Stimulated activated CD4-positive, alpha-beta T cell treated with anti-CD3 and anti-CD28 coated beads, Interleukin-1b, Interleukin-23, amount 100 ng/mL, for 48 hours (primary cell): ENCODE results near the gene CTNNA2.
"Not testable (repeated sequence)": the region's sequence is repeated elsewhere in the genome, so short reads cannot be mapped to it uniquely, and the experiment has no call there.

Source experiments
- DNase-seq: peaks from one replicate; pipeline ENCODE4 v3.0.0-alpha.2; 2020

Gene CTNNA2

DNA sequence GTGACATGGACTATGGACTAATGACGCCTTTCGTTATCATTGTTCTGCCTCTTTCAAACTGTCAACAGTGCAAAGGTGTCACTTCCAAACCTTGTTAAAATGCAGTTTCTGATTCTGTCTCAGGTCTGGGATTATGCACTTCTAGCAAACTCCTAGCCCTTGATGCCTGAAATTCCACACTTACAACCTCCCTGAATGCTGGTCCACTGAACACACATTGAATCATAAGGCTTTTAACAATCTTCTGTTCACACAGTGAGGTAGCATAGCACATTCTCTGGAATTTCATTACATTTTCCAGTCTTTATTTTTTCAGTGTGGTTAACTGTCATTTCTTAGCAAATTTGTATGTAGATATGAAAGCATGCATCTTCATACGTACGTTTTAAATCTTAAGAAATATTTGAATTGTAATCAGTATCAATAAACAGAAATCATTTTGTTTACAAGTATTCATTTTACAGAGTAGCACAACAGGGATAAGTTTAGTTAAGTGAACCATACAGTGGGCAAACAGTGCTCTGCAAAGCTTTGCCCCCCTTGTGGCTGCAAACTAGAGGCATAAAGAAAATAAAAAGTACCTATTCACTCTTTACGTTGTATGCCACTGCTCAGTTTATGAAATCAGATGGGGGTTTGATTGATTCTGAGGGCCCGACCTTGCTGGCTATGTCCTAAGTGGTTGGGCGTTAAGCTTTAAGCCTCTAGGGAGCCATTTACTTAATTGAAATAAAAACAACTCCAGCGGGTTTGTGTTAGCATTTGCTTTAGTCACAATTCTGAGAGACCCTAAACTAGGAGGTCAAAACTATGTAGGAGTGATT, 540.9 kb downstream of the CTNNA2 start:
- DNase-seq = no peak

DNA sequence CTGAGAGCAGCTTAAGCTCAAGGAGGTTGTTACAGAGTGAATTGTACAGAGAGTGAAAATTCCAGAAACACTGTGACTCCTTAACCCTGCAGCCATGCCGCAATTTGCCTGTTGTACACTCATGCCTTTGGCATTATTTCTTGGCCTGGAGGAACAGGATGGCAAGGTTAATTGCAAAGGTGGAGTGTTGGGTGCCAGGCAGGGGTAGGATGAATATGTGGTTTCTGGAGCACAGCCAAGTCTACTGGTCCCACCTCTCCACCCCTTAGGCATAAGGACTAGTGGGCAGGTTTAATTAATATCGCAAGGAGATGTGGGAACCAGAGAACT, 541.5 kb downstream of the CTNNA2 start:
- DNase-seq = no peak

DNA sequence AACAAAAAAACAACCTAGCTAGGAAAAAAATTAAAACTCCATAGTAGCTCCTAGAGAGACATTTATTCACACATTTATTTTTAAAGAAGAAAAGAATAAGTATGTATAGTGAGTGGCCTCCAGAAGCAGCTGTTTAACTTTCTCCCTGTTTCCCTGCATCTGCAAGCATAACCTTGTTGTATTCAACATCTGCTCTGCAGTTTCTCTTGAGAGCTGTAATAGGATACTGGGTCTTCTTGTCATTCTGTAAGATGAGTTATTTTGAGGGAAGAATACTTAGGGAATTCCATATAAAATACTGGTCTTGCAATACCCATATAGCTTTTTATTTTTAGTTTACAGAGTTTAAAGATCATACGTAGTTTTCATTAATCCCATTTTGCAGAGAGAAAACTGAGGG, 545.1 kb downstream of the CTNNA2 start:
- no peak for DNase-seq

DNA sequence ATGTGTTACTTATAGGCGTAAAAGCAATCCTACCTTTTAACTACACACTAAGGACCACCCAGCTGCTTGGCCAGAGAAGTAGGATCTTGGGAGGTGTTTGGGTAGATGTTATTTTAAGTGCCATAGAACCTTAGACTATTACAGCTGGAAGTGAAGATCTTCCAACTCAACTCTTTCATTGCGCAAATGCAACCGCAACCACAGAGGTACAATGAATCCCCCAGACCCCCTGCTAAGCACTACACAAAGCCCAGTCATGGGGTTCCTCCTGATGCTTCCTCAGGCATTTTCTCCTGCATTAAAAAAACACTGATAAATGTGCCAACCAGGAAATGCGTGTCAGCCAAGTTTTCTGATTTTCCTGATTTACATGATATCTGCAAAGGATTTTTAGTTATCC, 545.7 kb downstream of the CTNNA2 start:
- DNase-seq = no peak

DNA sequence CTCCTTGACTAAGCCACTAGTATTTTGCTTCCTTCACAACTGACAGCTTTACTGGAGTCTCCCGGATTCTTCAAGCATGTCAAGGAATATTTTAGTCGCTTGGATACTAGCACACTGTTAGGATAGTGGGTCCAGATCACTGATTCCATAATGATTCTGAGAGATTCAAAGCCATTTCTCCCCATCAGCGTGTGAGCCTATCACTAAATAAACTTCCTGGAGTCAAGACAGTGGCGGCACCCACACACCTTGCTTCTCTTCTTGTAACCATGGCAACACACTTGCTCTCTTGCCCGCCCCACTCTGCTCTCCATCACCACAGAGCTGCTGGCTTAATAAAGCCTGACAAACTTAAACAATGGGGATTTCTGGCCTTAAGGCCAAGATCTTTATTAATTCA, 546.6 kb downstream of the CTNNA2 start:
- DNase-seq = no peak

DNA sequence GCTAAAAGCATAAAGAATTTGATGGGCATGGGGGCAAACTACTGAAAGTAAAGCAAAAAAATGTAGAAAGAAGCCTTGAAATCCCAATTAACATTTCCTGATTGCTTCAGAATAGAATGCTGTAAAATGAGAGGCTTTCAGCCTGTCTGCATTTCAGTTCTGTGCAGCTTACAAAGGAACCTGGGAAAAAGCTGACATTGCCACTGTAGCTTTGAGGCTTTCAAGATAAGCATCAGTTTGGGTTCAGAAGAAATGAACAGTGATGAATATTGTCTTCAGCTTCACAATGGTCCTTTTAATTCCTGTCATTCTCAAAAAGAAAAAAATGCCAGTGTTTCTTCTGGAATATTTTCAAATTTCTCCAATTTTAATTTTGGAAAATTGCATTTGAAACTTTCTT, 549.0 kb downstream of the CTNNA2 start:
- DNase-seq = no peak

DNA sequence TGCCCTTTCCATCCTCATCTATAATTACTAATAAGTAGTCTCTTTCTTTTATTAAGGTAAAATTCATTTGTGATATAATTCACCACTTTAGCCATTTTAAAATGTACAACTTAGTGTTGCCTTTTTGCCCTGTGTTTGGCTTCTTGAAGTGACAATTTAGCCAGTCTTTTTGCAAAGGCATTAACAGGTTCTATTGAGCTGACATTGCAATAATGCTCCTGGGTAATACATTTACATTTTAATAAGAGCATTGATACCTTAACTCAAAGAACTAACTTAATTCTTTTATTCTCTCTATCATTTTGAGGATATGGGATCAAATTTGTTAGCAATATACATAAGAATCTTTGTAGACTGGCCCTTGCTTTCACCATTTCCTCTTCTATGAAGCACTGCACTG, 549.4 kb downstream of the CTNNA2 start:
- DNase-seq = no peak

DNA sequence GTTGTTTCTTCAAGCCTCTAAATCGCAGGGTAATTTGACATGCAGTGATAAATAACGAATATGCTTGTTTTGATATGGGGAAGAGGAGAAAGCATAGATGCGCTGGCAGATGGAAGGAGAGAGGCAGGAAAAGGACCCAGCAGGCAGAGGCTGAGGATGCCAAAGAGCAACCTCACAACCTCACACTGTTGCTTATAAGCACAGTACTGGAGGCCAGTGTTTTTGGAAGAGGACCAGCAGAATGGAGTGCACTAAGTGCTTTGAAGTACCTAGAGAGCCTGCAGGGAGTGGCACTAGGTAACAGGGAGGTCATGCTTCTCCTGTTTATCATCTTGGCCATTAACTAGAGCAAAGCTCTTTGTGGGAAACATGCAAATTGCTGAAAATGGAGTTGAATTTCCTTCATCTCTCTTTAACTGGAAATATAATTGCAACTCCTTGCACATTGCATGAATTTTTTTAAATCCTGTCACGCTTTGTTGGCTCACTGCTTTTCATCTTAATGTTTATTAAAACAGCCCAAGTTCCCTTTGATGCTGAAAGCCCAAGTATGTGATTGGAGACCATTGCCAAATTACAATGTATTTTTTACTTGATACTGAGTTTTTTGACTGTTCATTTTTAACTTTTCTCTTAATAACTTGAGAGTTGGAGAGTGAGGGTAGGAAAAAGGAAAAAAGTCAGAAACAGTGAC, 555.3 kb downstream of the CTNNA2 start:
- DNase-seq = no peak

DNA sequence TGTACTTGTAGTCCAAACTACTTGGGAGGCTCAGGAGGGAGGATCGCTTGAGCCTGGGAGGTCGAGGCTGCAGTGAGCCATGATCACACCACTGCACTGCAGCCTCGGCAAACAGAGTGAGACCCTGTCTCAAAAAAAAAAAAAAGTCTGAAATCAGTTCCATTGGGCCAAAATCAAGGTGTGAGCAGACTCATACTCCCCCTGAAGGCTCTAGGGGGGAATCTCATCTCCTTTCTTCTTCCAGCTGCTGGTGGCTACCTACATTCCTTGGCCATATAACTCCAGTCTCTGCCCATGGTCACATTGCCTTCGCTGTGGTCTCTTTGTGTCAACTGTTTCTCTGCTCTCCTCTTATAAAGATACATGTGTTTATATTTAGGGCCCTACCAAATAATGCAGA, 557.7 kb downstream of the CTNNA2 start:
- DNase-seq = no peak

DNA sequence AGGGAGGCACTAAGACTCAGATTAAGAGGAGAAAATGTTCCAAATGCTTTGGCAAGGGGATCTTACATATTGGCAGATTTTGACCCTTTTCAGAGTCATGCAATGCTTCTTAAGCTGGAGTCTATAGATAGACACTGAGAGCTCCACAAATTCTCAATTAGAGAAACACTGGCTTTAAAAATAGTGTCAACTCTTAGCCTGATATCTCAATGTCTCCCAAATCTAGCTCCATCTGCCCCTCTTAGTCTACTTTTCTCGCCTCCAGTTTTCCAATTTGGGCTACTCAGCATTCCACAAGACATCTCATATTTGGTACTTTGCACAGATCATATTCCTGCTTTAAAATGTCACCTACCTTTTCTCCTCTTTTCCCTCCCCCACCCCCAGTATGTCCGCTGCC, 559.1 kb downstream of the CTNNA2 start:
- no peak for DNase-seq

DNA sequence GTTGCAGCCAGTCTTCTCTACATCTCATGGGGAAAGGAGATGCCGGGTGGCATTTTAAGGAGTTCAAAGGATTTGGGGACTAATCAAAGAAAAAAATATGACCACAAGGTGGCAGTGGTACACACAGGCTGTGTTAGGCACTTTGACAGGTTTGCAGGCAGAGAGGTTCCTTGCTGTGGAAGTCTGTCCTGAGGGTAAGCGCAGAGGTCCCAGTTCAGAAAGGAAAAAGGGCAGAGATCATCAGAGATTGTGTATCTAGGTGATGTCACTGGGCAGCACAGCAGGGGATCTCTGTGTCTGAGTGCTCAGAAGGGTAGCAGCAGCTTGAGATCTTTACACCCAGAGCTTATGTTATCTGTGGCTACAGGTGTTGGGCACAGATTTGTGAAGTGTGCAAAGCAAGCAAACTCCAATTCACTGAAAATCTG, 560.3 kb downstream of the CTNNA2 start:
- no peak for DNase-seq

DNA sequence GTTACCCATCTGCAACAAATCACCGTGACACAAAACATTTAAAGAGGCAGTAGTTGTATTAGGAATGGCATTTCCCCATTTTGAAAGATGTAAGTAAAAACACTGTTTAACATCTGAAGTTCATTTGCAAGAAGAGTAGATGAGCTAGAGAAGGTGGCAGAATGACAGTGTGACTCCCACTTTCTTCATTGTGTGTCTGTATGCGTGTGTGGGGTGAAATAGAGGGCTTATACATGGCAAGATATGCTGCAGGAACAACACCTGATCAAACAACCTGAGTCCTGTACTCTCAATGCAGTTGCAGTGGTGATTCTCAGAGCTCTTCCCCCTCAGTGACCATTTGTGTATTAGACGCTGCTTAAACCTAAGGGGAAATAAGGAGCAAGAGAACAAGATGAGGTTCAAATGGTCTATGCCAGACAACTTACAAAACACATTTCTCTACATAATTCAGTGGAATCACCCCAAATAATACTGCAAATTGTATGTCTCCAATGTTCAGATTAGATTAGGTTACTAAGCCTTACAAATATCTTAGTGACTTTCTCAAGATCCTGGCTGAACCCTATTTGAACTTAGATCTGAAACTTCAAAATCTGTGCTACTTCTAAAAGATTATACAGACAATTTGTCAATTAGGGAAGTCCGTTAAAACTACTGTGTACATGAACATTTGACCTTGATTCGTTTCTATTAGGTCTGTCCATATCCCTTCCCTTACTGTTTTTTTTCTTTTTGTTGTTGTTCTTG, 561.6 kb downstream of the CTNNA2 start:
- no peak for DNase-seq

DNA sequence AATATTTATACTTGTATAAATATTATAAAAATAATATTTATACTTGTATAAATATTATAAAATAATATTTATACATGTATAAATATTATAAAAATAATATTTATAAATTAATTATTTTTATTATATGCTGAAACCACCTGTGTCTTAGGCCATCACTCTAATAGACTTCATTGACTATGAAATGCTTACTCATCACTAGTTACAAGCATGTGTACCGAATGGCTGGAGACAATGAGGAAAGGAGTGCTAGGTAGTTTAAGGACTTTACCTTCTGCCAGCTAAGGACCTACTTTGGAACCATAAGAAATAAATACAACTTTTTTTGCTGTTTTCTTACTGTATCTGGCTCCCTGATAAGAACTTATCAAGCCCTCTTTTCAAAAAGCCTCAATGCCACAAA, 562.9 kb downstream of the CTNNA2 start:
- no peak for DNase-seq

DNA sequence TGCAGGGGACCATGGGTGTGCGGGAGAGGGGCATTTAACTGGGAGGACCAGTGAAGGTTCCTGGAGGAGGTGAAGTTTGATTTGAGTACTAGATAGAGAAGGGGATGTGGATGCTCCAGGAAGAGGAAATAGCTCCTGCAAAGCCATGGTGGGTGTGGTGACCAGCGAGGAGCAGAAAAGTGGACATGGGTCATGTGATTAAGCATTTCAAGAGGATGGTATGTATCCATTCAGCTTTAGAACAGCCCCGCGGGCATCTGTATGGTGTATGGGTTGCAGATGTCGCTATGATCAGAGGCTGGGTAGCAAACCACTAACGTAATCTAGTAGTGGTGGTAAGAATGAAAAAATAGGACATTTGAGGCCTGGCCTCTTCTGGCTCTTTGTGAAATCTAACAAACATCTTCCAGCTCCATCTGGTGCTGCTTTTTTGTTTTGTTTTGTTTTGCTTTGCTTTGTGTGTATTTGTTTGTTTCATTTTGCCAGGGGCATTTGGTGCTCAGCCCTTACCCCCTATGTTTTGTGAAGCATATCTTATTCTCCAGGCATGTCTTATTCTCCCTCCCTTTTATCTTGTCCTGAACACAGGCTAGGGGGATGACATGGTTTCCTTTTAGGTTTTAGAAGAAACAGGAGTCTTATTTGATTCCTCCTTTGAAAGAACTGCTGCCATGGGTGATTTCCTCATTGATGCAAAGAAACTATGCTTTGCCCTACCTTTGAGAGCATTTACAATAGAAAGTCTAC, 565.6 kb downstream of the CTNNA2 start:
- no peak for DNase-seq

DNA sequence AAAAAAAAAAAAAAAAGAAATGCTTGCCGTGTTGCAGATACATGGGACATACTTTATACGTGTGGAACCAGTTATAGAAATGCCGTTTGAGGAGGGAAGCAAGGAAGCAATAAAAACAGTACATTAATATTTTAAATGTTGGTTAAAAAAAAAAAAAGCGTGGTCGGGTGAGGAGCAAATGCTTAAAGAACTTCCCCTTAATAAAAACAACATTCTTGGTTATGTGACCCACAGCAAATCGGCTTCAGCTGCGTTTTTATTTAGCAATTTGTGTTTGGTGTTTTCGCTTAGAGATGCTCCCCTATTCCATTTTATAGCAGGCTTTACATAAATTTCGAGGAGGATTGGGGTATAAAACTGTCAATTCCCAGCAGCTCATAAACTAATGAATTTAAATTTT, 568.1 kb downstream of the CTNNA2 start:
- no peak for DNase-seq

DNA sequence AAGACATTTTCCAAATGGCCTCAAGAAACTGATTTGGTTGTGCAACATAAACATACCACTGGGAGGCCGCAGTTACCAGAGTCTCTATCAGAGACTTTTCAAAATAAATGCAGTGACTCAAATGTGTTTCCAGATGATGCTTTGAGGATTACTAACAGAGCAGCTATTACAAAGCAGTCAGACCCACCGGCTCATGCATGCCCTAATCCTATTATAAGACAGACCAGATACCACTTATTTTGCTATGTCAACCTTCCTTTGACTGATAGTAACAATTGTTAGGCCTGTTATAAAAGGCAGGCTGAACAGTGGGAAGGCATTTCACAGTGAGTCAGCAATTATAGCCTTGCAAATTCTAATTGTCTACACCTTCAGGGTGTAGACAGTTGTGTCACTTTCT, 574.0 kb downstream of the CTNNA2 start:
- DNase-seq = no peak

DNA sequence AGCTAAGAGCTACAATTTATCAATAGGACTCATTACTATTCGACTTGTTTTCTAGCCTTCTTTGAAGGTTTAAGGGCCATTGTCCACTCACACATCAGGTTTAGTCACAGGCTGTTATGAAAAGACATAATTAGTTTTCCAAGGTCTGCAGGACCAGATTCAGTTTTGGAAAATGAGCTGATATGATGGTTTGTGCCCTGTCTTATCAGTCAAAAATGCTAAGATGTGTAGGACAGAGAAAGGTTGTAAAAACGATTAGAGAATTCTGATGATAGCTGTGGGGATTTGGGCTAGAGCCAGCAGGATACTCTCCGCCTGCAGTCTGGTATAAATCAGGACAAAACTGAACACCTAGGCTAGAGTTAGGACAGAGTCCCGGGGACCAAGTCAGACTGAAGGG, 578.4 kb downstream of the CTNNA2 start:
- no peak for DNase-seq

DNA sequence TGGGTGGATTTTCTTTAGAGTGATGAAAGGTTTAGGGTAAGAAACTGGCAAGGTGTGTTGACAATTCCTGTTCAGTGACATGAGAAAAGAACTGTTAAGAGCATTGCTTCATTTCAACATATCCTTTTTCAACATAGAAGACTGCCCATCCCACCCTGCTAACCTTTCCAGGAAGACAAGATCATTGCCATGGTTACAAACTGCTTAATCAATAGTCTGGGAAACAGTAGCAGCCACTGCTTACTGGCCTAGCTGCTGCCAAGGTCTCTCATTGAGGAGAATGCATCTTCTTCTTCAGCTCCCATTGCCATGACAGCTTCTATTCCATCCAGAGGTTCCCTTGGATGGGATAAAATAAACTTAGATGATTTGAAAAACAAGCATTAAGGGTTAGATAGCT, 579.6 kb downstream of the CTNNA2 start:
- DNase-seq = no peak

DNA sequence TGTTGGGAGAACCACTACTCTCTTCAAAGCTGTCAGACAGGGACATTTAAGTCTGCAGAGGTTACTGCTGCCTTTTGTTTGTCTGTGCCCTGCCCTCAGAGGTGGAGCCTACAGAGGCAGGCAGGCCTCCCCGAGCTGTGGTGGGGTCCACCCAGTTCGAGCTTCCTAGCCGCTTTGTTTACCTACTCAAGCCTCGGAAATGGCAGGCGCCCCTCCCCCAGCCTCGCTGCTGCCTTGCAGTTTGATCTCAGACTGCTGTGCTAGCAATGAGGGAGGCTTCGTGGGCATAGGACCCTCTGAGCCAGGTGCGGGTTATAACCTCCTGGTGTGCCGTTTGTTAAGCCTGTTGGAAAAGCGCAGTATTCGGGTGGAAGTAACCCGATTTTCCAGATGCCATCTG, 585.7 kb downstream of the CTNNA2 start:
- not testable (repeated sequence) for DNase-seq

DNA sequence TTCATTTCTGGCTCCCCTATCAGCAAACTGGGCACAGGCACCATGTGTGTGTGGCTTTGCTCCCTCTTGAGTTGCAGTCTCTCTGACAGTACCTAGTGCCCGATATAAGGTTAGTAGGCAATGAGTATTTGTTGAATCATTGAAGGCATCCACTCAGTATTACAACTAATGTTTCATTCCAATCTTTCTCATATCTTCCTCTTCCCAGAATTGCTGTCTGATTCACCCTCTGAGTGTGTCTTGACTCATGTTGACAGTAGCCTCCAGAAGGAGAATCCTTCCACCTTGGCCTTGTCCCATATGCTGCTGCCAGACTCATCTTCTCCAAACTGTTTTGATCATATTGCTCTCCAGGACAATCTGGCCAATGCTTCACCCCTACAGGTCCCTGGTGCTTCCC, 589.2 kb downstream of the CTNNA2 start:
- no peak for DNase-seq

DNA sequence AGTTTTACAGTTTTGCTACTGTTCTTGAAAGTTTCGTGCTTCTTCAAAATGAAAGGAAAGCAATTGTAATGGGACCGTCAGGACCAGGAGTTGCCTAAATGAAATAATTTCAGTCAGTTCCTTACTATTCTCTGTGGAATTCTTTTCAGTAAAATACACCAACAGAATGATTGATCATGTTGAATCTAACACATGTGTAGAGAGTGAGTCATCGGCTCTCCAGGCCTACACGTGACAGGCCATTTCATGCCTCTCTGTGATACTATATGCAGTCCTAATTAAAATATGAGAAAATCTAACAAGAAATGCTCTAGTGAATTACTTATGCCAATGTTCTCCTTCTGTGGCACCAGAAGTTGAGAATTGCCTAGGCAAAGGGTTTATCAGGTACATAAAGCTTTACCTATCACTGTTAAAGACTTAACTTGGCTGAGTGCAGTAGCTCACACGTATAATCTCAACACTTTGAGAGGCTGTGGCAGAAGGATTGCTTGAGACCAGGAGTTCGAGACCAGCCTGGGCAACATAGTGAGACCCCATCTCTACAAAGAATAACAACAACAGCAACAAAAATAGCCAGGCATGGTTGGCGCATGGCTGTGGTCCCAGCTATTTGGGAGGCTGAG, 592.3 kb downstream of the CTNNA2 start:
- DNase-seq = no peak

DNA sequence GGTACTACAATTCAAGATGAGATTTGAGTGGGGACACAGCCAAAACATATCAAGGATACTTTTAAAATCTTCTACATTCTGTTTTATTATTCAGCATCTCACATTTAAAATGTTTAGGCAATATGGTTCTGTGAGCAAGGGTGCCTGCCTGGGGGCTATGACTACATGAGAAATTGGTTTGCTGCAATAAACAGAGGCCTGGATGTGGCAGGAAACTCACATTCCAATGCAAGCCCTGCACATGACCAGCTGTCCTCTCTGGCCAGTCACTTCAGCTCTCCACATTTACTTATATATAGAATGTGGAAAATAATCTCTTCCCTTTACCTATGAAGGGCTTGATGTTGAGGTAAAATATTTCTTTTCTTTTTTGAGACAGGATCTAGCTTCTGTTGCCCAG, 598.3 kb downstream of the CTNNA2 start:
- DNase-seq = no peak

DNA sequence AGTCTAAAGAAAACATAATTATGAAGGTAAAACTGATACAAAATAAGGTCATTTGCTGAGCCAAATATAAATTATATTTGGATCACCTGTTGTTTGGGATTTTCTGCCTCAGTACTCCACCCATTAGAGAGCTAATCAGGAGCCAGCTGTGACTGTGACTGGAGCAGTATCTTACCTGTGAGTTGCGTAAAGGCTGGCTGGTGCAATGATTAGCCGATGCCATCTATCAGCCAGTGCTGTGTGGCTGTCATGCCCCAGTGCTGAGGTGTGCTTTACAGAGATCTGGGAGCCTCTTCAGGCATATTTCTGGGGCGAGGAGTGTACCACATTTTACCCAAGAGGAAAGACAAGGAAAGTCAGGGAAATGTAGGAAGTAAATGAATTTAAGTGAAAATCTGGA, 599.9 kb downstream of the CTNNA2 start:
- no peak for DNase-seq
